GM18868 (cell line): Measurements from ENCODE around the gene ELAVL2.
A peak's percentile ranks its signal among the peaks of the same experiment; 100 is the strongest.

Experiments used
- ATAC-seq: cut with Tn5 transposase; IDR thresholded peaks from one replicate; pipeline ENCODE4 v1.9.1; 2021; ENCODE audit warnings: mild to moderate bottlenecking, moderate library complexity; ENCODE audit not compliant: unreplicated experiment

ELAVL2 gene

GRCh38 chr9:23669776-23670175 is 156.3 kb downstream of the ELAVL2 start:
- no peak for ATAC-seq

DNA sequence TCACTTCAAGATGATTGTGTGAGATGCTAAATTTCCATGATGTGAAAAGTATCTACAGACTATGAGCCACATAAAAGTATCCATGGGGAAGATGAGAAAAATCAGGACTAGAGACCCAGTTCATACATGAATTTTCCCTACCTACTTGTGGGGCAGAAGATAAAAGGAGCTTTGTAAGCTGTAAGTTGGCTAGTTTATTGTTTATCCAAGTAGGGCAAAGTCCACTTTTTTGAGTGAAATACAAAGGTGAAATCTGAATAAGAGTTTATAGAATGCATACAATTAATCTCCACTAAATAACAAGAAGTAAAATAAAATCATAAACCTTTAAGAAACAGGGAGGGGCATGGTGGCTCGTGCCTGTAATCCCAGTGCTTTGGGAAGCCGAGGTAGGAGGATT is 160.4 kb downstream of the ELAVL2 start:
- no peak for ATAC-seq

DNA sequence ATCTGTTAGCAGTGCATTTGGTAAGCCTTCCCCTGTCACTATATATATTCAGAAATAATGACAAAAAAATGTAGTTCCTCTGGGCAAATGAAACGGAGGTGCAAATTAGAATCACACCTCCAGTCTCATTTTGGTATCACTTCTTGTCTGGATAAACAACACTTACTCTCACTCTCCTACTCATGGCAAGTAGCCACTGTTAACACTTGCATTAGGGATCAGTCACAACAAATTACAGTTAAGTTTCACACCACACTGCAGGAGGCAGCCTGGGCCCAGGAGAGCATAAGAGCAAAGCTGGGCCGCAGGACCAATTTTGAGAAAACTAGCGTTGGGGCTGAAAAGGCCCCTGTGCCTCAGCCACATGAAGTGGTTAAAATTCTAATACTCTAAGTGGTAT is 161.0 kb downstream of the ELAVL2 start:
- no peak for ATAC-seq

GRCh38 chr9:23663946-23664345 is 162.1 kb downstream of the ELAVL2 start:
- no peak for ATAC-seq

- ATAC-seq = no peak
These were observed 162.5 kb downstream of the ELAVL2 start for GRCh38 chr9:23663536-23663935.

- ATAC-seq = peak; percentile 40
These were observed 162.9 kb downstream of the ELAVL2 start for GRCh38 chr9:23663125-23663524.

GRCh38 chr9:23662320-23662719 is 163.7 kb downstream of the ELAVL2 start:
- ATAC-seq = peak; percentile 83

DNA sequence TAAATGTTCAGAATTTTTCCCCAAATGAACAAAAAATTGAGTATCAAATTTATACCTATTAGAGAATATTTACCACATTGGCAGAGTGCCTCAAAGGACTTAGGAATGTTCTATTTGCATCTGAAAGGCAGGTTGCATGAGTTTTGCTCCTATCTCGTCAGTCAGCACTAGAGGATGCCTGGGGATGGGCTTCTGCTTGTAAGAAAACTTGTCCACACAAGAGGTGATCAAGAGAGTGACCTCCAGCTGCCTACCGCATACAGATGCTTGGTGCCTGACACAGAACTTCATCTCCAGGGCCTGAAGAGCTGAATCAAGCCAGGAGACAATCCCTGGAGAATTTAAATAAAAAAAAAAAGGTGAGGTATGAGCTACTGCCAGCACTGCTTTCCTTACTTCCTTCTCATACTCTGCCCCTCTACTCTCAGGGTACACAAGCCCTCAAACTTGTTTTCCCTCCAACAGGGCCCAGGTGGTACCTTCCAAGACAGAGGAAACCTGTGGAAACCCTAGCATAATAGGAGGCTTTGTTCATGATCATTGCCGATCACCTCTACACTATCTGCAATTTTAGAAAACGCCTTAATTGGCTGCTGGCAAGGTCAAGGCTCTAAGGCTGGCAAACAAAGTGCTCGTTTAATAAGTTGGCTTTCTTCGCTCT is 166.6 kb downstream of the ELAVL2 start:
- ATAC-seq = no peak

GRCh38 chr9:23658376-23659258 is 167.4 kb downstream of the ELAVL2 start:
- no peak for ATAC-seq

GRCh38 chr9:23651051-23651450 is 175.0 kb downstream of the ELAVL2 start:
- ATAC-seq = no peak

DNA sequence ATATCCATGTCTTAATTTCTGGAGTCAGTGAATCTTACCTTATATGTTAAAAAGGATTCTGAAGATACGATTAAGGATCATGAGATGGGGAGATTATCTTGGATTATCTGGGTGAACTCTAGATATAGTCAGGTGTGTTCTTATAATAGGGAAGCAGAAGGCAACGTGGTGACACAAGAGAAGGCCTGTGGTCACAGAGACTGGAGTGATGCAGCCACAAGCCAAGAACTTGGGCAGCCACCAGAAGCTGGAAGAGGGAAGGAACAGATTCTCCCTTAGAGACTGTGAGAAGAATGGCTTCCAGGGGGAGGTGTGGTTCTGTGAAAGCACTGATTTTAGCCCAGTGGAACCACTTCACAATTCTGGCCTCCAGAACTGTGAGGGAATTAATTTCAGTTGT is 177.4 kb downstream of the ELAVL2 start:
- no peak for ATAC-seq

GRCh38 chr9:23644896-23645295 is 181.1 kb downstream of the ELAVL2 start:
- no peak for ATAC-seq

DNA sequence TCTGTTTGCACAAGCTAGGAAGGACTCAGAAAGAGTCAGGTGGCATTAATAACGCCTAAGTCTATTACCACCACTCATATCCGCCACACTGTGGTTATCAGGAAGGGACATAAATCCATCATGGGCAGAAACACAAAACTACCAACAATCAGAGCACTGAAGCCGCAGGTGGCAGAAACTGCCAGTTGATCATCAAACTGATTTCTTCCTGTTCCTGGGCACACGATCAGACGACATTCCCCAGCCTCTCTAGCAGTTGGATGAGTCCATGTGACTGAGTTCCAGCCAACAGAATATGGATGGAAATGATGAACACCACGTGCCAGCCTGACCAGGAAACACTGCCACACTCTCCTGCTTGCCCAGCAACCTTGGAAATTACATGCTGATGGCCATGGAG is 181.7 kb downstream of the ELAVL2 start:
- no peak for ATAC-seq

- no peak for ATAC-seq
These were observed 182.3 kb downstream of the ELAVL2 start for GRCh38 chr9:23643656-23644258.
